GM19328 (cell line): ENCODE results near the gene PAFAH2.
"Not testable (repeated sequence)": the region's sequence is repeated elsewhere in the genome, so short reads cannot be mapped to it uniquely, and the experiment has no call there.

Source experiments
- ATAC-seq: cut with Tn5 transposase; IDR thresholded peaks from one replicate; pipeline ENCODE4 v1.9.1; 2021; ENCODE audit warnings: mild to moderate bottlenecking, moderate library complexity; ENCODE audit not compliant: unreplicated experiment

The PAFAH2 gene

GRCh38 chr1:25989440-25990234, 8.2 kb downstream of the PAFAH2 start:
- no peak for ATAC-seq

GRCh38 chr1:25987951-25988350, 9.9 kb downstream of the PAFAH2 start:
- ATAC-seq, result no peak

- ATAC-seq, result not testable (repeated sequence)
These were observed 11.1 kb downstream of the PAFAH2 start for GRCh38 chr1:25986773-25987172.

- no peak for ATAC-seq
These were observed 12.2 kb downstream of the PAFAH2 start for GRCh38 chr1:25985670-25986069.

- no peak for ATAC-seq
These were observed 12.7 kb downstream of the PAFAH2 start for GRCh38 chr1:25985171-25985570.

GRCh38 chr1:25979210-25979609, 18.7 kb downstream of the PAFAH2 start:
- ATAC-seq, result no peak

GRCh38 chr1:25978403-25978802, 19.5 kb downstream of the PAFAH2 start:
- ATAC-seq, result no peak

GRCh38 chr1:25977801-25978200, 20.1 kb downstream of the PAFAH2 start:
- ATAC-seq, result no peak

GRCh38 chr1:25973610-25974321, 24.1 kb downstream of the PAFAH2 start:
- no peak for ATAC-seq

GRCh38 chr1:25971811-25972180, 26.1 kb downstream of the PAFAH2 start:
- ATAC-seq, result no peak

- no peak for ATAC-seq
These were observed 26.6 kb downstream of the PAFAH2 start for GRCh38 chr1:25971066-25971810.

GRCh38 chr1:25967308-25967707, 30.6 kb downstream of the PAFAH2 start:
- no peak for ATAC-seq

GRCh38 chr1:25959611-25960010, 38.3 kb downstream of the PAFAH2 start:
- no peak for ATAC-seq

GRCh38 chr1:25958465-25958864, 39.4 kb downstream of the PAFAH2 start:
- ATAC-seq, result no peak

GRCh38 chr1:25955553-25955952, 42.3 kb downstream of the PAFAH2 start:
- ATAC-seq, result no peak

- ATAC-seq, result no peak
These were observed 43.5 kb downstream of the PAFAH2 start for GRCh38 chr1:25954282-25954938.

- ATAC-seq, result no peak
These were observed 44.9 kb downstream of the PAFAH2 start for GRCh38 chr1:25952841-25953401.

GRCh38 chr1:25948641-25949040, 49.2 kb downstream of the PAFAH2 start:
- ATAC-seq, result no peak

- ATAC-seq, result no peak
These were observed 50.8 kb downstream of the PAFAH2 start for GRCh38 chr1:25947027-25947426.

GRCh38 chr1:25945761-25946160, 52.1 kb downstream of the PAFAH2 start:
- no peak for ATAC-seq

- no peak for ATAC-seq
These were observed 52.9 kb downstream of the PAFAH2 start for GRCh38 chr1:25944986-25945385.
